Calu3 (cell line): Measurements from ENCODE around the gene LAMB4. TPM values are rescaled to one million over a fixed set of nuclear protein-coding genes. Genes with fewer than 3 reads are reported as not detected.
A peak's percentile ranks its signal among the peaks of the same experiment; 100 is the strongest.

Source experiments
- BruUV-seq: library from RNA; stranded (reverse); fragments of 400-500 nt; replicated peaks from 2 replicates; lab custom pipeline; 2021; lab: Mats Ljungman, UMichigan
- CTCF ChIA-PET: fragments of 300-600 bp; sonication (Branson Sonifier 250); formaldehyde crosslinking; loops from one replicate; lab custom pipeline; 2022; ENCODE audit warnings: antibody characterized with exemption; lab: Charles Lee
- DNase-seq: peaks from one replicate; pipeline ENCODE4 v3.0.0; 2022
- H3K27ac Mint-ChIP-seq: one replicate; pipeline ENCODE4 v1.8.0; 2022; ENCODE audit warnings: mixed read lengths; ENCODE audit not compliant: unreplicated experiment
- H3K27me3 Mint-ChIP-seq: one replicate; pipeline ENCODE4 v1.8.0; 2022; ENCODE audit warnings: mixed read lengths; ENCODE audit not compliant: unreplicated experiment
- H3K36me3 Mint-ChIP-seq: one replicate; pipeline ENCODE4 v1.8.0; 2022; ENCODE audit warnings: mild to moderate bottlenecking, moderate library complexity, mixed read lengths; ENCODE audit not compliant: insufficient read depth, unreplicated experiment
- H3K4me1 Mint-ChIP-seq: one replicate; pipeline ENCODE4 v1.8.0; 2022; ENCODE audit warnings: mild to moderate bottlenecking, low read depth, mixed read lengths; ENCODE audit not compliant: unreplicated experiment
- H3K4me3 Mint-ChIP-seq: one replicate; pipeline ENCODE4 v1.8.0; 2022; ENCODE audit warnings: mild to moderate bottlenecking, low read depth, moderate library complexity, mixed read lengths; ENCODE audit not compliant: unreplicated experiment
- H3K9me3 Mint-ChIP-seq: one replicate; pipeline ENCODE4 v1.8.0; 2022; ENCODE audit warnings: low read depth, mixed read lengths; ENCODE audit not compliant: unreplicated experiment
- CTCF ChIP-seq: fragments of 200-600 bp; IDR thresholded peaks from one replicate; pipeline ENCODE4 v1.8.0; 2022; ENCODE audit warnings: antibody characterized with exemption; ENCODE audit not compliant: unreplicated experiment
- intact Hi-C: fragments of 100-400 bp; cut with micrococcal nuclease; formaldehyde crosslinking; loops from one replicate; pipeline ENCODE4 v1.10.0; 2022; ENCODE audit not compliant: unreplicated experiment
- total RNA-seq: library from RNA; stranded (reverse); gene quantifications from 2 replicates; pipeline ENCODE4 v1.2.3, GENCODE V29; 2022

Gene LAMB4
- total RNA-seq, 1 experiment from 2014 or later: not detected

- no TSS peak for BruUV-seq
- H3K27me3 Mint-ChIP-seq: no peaks in the 10 kb centered on the region
These were observed 17.5 kb downstream of the LAMB4 start for GRCh38 chr7:108112683-108113082.

GRCh38 chr7:108109221-108109908 lies 20.8 kb downstream of the LAMB4 start:
- H3K9me3 Mint-ChIP-seq: no peaks in the 10 kb centered on the region
- CTCF ChIA-PET: interaction anchor here (0.6 kb wide), 3 partner anchors 157 to 389 kb away, joined by 3 to 8 read pairs (median 3); no protein-coding TSS in a partner anchor
- peak; percentile 19 for DNase-seq
- H3K36me3 Mint-ChIP-seq: no peaks in the 10 kb centered on the region
- no peaks in the 10 kb centered on the region for H3K27me3 Mint-ChIP-seq
- no TSS peak for BruUV-seq
- no peak overlapping the region for H3K27ac Mint-ChIP-seq
- intact Hi-C loops: no loop called here
- TF ChIP-seq CTCF: no peak
- H3K4me3 Mint-ChIP-seq: no peak overlapping the region
- no peaks in the 10 kb centered on the region for H3K4me1 Mint-ChIP-seq

More at GRCh38 chr7:108112683-108113082, 17.5 kb downstream of the LAMB4 start:
- no peak for TF ChIP-seq CTCF
- H3K4me1 Mint-ChIP-seq: no peaks in the 10 kb centered on the region
- H3K27ac Mint-ChIP-seq: no peak overlapping the region
- intact Hi-C loops: no loop called here
- no peaks in the 10 kb centered on the region for H3K9me3 Mint-ChIP-seq
- H3K4me3 Mint-ChIP-seq: no peak overlapping the region
- no peak for DNase-seq
- CTCF ChIA-PET: interaction anchor here (0.6 kb wide), 1 partner anchor 7 kb away, joined by 4 read pairs; no protein-coding TSS in a partner anchor
- H3K36me3 Mint-ChIP-seq: no peaks in the 10 kb centered on the region

GRCh38 chr7:108108131-108108530 lies 22.0 kb downstream of the LAMB4 start:
- intact Hi-C loops: no loop called here
- no peaks in the 10 kb centered on the region for H3K27me3 Mint-ChIP-seq
- no peak overlapping the region for H3K4me3 Mint-ChIP-seq
- DNase-seq: no peak
- no peaks in the 10 kb centered on the region for H3K4me1 Mint-ChIP-seq
- no peaks in the 10 kb centered on the region for H3K9me3 Mint-ChIP-seq
- H3K36me3 Mint-ChIP-seq: no peaks in the 10 kb centered on the region
- no peak for TF ChIP-seq CTCF
- BruUV-seq: no TSS peak
- CTCF ChIA-PET: no interaction called here
- H3K27ac Mint-ChIP-seq: no peak overlapping the region

GRCh38 chr7:108104324-108104723 lies 25.8 kb downstream of the LAMB4 start:
- no peak for DNase-seq
- Mint-ChIP-seq H3K9me3 (no peaks in the 10 kb centered on the region), H3K27me3 (no peaks in the 10 kb centered on the region), H3K4me3 (no peak overlapping the region), H3K36me3 (no peaks in the 10 kb centered on the region), H3K4me1 (no peaks in the 10 kb centered on the region), H3K27ac (no peak overlapping the region)
- intact Hi-C loops: no loop called here
- BruUV-seq: no TSS peak
- CTCF ChIA-PET: no interaction called here
- no peak for TF ChIP-seq CTCF
